HG03457 (cell line): Measurements from ENCODE around the gene EYS.

ENCODE experiments used
- ATAC-seq: cut with Tn5 transposase; IDR thresholded peaks from one replicate; pipeline ENCODE4 v1.9.1; 2021; ENCODE audit warnings: moderate number of reproducible peaks; ENCODE audit not compliant: unreplicated experiment

Gene EYS

GRCh38 chr6:64213697-64214096 is 1493.3 kb downstream of the EYS start:
- no peak for ATAC-seq

DNA sequence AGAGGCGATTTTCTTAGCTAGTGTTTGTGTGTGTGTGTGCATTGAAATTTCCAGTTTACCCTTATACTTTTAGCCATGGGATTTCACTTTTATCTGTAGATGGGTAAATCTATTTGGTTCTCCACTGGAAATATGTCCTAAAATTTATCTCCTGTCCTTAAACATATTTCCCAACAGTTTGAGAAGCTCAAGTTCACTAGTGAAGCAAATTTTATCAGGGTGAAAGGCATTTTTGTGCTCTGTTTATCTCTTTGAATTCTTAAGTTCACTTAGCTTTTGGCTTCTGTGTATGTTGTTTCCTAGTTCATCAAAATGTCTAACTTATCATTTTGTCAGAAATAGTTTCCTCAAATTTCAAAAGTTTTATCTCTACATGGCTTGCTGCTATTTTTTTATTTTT is 1509.8 kb downstream of the EYS start:
- no peak for ATAC-seq

- ATAC-seq = no peak
Observed at GRCh38 chr6:64186592-64186991, 1520.4 kb downstream of the EYS start.

- no peak for ATAC-seq
Observed at GRCh38 chr6:64185621-64186020, 1521.4 kb downstream of the EYS start.

DNA sequence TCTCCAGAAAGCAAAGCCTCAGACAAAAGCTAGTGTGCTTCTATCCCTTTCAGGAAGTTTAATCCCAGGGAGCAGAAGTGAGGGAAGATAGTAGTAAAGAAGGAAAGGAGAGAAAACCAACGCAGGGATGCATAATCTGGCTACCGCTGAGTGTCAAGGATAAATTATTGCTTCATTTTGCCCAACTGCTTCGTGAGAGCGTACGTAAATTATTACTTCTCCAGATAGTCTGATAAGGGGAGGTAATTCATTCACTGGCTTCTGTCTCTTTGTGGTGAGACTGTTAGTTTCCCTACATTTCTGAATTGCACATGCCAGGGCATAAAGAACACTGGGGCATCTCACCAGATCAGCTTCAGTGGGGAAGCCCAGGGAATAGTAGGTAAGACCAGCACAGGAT is 1531.7 kb downstream of the EYS start:
- no peak for ATAC-seq

DNA sequence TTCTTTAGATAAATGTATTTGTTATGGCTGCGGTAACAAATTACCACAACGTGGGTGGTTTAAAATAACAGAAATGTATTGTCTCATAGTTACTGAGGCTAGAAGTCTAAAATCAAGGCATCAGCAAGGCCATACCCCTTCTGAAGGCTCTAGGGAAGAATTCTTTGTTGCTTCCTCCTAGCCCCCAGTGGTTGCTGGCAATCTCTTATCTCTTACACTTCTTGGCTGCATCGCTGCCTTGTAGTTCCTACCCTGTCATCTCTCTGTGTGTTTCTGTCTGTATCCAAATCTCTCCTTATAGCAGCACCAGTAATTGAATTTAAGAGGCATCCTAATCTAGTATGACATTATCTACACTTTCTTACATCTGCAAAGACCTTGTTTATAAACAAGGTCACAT is 1536.7 kb downstream of the EYS start:
- no peak for ATAC-seq

DNA sequence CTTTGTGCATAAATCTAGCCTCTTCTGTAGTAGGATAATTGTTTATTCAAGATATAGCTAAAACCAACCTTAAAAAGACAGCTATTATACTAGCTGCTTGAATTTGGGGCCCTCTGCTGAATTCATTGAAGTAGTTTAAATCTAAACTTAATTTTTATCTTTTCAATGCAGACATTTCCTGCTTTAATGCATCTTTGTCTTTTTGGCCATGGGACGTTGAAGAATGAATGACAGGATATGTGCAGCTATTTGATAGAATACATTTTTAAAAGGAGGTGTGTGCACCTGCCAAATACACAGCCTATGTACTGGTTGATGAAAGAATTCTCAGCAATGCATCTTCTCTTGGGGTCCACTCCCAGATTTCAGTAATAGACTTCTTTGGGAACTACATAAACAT is 1546.5 kb downstream of the EYS start:
- ATAC-seq = no peak

- no peak for ATAC-seq
Observed at GRCh38 chr6:64155063-64155462, 1552.0 kb downstream of the EYS start.

DNA sequence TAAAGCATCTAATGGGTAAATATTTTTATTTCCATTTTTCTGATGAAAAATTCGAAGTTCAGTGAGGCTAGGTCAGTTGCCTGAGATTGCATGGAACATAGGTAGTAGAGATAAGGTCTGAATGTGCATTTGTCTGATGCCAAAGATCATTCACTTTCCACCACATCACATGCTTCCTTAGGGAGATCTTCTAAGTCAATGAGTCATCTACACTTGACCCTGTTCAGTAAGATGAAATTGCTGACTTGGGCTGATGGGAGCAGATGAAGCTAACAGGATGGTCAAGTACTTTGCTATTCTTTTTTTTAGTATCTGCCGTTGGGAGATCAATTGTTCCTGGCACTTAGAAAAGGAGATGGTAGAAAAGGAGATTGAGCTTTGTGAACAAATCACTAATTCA is 1560.2 kb downstream of the EYS start:
- no peak for ATAC-seq

- no peak for ATAC-seq
Observed at GRCh38 chr6:64146094-64146493, 1560.9 kb downstream of the EYS start.

DNA sequence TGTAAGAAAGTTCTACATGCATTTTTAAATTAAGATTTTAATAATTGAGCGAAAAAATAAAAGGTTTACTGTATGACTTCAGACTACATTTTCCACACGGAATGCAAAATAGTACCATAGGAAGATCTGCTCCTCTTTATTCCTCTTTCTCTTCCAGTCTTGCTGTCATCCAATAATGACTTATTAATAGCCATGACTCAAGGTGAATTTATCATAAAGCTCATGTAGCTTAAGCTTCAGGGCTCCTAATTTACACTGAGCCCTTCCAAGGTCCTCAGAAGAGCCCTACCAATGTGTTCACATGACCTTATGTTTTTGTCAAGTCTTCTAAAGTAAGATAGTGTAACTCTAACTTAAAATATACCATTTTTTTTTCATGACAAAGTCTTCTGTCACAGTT is 1561.4 kb downstream of the EYS start:
- ATAC-seq = no peak

GRCh38 chr6:64143101-64143500 is 1563.9 kb downstream of the EYS start:
- no peak for ATAC-seq

- ATAC-seq = no peak
Observed at GRCh38 chr6:64141680-64142079, 1565.3 kb downstream of the EYS start.

DNA sequence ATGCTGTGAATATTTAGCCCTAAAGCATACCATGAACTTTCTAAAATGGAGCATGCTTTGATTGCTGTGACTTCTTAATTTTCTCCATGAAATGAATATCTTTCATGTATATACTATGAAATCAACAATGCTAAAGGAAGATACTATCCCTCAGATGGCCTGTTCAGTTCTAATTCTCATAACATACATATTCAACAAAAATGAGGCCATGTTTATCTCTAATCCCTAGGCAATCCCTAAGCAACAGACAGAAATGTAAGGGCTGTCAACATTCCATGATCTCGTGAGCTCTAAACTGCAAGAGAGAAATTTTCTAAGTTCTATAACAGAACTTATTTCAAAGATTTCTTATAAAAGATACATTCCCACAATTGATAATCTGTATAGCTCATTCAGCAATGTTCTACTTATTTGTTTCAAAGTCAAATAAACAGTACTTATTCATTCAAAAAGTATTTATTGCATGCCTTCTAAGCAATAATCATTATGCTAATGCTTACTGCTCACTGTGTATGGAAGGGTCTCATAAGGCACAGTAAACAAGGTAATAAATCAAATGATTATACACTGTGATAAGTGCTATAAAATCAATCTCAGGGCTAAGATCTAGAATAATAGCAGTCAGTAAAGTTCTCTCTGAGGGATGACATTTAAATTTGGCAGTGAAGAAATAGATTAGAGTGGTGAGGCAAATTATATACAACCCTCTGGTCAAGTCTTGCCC is 1578.6 kb downstream of the EYS start:
- no peak for ATAC-seq

- ATAC-seq = no peak
Observed at GRCh38 chr6:64123761-64124633, 1583.0 kb downstream of the EYS start.

DNA sequence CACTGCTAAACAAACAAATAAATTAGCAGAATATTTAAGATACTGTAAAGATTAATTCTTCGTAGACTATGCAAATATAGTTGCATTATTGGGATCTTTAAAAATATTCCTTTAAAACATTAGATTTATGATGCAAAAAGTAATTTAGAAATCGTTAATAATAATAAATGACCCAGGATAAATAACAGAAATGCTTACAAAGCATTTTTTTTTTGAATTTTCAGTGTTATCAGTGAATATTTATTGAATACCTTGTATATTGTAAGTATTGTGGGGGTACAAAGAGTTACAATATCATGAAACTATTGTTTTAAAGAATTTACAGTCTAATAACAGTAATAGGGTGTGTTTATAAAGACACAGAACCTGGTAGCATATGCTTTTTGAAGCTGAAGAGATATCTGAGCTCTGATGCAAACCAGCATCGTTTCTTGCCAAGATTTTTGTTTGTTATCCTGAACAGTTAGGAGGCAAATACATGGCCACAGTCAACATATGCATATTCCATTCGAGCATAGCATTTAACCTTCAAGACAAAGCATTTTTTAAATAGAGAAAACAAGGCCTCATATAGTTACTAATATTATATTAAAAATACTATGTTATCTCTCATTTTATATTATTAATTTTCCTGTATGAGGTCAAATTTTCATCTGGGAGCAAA is 1584.2 kb downstream of the EYS start:
- no peak for ATAC-seq

DNA sequence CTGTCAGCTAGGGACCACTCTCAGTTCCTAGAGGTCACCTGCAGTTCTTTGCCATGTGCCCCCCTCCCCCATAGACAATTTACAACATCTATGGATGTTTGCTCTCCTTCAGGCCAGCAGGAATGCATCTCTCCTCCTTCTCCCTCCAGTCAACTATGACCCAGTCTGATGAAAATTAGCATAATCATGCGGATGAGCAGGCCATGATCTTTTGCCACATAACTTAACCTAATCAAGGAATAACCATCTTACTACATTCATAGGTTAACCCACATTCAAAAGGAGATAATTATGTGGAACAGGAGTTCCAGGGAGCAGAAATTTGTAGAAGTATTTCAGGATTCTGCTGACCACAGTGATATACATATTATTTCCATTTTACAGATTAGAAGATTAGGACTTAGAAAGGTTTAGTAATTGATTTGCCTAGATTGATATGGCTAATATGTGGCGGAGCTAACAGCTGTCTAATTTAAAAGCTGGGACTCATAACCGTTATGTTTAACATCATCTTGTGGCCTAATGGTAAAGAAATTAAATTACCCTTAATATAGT is 1585.9 kb downstream of the EYS start:
- ATAC-seq = no peak

- no peak for ATAC-seq
Observed at GRCh38 chr6:64113704-64114103, 1593.3 kb downstream of the EYS start.

DNA sequence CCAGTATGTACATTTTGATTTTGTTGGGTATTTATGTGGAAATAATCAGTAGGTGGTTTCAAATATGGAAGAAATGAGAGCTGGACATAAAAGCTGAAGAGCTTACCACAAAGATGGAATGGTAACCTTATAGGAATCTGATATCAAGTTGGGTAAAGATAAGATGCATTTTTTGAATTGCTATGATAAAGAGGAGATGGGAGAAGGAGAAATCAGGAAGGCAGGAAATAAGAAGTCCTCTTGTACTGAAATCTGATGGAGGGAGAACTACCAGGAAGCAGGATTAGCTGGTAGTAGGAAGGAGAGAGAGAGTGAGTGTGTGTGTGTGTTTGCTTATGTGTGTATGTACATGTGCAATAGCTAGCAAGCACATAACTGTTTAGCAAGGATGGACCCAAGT is 1603.0 kb downstream of the EYS start:
- no peak for ATAC-seq

DNA sequence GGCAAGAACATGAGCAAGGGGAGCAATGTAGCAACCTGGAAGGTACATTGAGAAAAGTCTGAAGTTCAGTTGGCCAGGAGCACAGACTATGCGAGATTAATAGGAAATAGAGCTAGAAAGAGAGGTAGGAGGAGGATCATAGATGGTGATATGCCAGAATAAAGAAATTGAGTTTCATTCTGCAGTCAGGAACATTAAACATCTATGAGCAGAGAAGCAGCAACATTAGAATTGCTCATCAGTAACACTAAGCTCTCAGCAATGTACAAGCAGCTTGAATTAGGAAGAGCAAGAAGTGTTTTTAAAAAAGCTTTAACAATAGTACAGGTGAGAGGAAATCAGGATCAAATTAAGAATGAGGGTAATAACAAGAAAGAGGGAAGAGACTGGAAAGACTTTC is 1603.5 kb downstream of the EYS start:
- no peak for ATAC-seq

GRCh38 chr6:64100702-64101303 is 1606.2 kb downstream of the EYS start:
- no peak for ATAC-seq
